ENCODE data around the gene PIK3CG. TPM values are rescaled to one million over a fixed set of nuclear protein-coding genes. Genes with fewer than 3 reads are reported as not detected.
"Not testable (repeated sequence)": the region's sequence is repeated elsewhere in the genome, so short reads cannot be mapped to it uniquely, and the experiment has no call there.

The PIK3CG gene
- total and polyA plus RNA-seq, 7 donors = 0.92 to 6.4 (median 4.2) TPM

DNA sequence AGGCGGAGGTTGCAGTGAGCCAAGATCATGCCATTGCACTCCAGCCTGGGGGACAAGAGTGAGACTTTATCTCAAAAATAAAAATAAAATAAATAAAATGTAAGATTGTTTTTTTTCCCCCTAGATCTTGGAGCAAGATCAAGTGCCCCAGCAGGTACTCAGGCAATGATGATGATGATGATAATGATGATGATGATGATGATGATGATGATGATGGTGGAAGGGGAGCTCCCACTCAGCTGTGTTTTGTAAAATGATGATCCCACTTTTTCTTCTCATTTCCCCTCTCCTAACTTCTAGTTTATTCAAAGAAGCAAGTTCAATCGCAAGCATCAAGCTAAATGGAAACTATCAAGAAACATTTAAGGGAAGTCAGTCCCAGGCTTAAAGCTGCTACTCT lies 50.3 kb downstream of the PIK3CG start:
- H3K9me3 ChIP-seq = no peaks in the 10 kb centered on the region
- no peak overlapping the region for H3K4me3 ChIP-seq
- no peaks in the 10 kb centered on the region for H3K4me1 ChIP-seq
- H3K27me3 ChIP-seq = no peaks in the 10 kb centered on the region
- no peaks in the 10 kb centered on the region for H3K36me3 ChIP-seq
- intact Hi-C loops (cut with DNase I) = no loop called here
- 70 to 93% methylated on average over 2 of the region's 2 CpGs for WGBS, 2 donors
- DNase-seq = no peak
- no peak overlapping the region for H3K27ac ChIP-seq
- no peak for TF ChIP-seq POLR2AphosphoS5 (IDR thresholded peaks at IDR 0.05)
- no peak for TF ChIP-seq EP300 (IDR thresholded peaks at IDR 0.05)
- no peak for TF ChIP-seq POLR2A (IDR thresholded peaks at IDR 0.05)

DNA sequence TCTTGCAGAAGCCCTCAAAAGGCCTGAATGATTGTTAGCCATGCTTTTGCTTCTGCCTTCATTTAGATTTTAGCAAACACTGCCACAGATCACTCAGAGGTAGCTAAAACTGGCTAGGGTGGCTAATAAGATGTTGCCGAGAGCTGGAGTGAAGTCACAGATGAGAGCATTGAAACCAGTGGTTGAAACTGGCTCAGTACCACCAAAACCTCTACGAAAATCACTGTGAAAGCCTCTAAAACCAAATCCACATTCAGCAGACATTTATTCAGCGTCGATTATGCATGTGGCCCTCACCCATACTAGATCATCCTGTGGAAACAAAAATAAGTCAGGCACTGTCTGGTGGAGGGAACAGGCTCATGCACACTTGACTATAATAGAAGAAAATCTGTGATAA lies 50.8 kb downstream of the PIK3CG start:
- TF ChIP-seq, protein P1, sequence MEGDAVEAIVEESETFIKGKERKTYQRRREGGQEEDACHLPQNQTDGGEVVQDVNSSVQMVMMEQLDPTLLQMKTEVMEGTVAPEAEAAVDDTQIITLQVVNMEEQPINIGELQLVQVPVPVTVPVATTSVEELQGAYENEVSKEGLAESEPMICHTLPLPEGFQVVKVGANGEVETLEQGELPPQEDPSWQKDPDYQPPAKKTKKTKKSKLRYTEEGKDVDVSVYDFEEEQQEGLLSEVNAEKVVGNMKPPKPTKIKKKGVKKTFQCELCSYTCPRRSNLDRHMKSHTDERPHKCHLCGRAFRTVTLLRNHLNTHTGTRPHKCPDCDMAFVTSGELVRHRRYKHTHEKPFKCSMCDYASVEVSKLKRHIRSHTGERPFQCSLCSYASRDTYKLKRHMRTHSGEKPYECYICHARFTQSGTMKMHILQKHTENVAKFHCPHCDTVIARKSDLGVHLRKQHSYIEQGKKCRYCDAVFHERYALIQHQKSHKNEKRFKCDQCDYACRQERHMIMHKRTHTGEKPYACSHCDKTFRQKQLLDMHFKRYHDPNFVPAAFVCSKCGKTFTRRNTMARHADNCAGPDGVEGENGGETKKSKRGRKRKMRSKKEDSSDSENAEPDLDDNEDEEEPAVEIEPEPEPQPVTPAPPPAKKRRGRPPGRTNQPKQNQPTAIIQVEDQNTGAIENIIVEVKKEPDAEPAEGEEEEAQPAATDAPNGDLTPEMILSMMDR (IDR thresholded peaks at IDR 0.05) = no peak
- no peak for TF ChIP-seq EP300 (IDR thresholded peaks at IDR 0.05)
- no peak for TF ChIP-seq POLR2A (IDR thresholded peaks at IDR 0.05)
- no peak for TF ChIP-seq POLR2AphosphoS5 (IDR thresholded peaks at IDR 0.05)
- no peaks in the 10 kb centered on the region for H3K9me3 ChIP-seq
- intact Hi-C loops (cut with DNase I) = no loop called here
- H3K27ac ChIP-seq = no peak overlapping the region
- DNase-seq = no peak
- H3K4me1 ChIP-seq = no peaks in the 10 kb centered on the region
- H3K36me3 ChIP-seq = no peaks in the 10 kb centered on the region
- WGBS, 2 donors = 79 to 81% methylated on average over 4 of the region's 4 CpGs
- no peak overlapping the region for H3K4me3 ChIP-seq
- H3K27me3 ChIP-seq = no peaks in the 10 kb centered on the region

DNA sequence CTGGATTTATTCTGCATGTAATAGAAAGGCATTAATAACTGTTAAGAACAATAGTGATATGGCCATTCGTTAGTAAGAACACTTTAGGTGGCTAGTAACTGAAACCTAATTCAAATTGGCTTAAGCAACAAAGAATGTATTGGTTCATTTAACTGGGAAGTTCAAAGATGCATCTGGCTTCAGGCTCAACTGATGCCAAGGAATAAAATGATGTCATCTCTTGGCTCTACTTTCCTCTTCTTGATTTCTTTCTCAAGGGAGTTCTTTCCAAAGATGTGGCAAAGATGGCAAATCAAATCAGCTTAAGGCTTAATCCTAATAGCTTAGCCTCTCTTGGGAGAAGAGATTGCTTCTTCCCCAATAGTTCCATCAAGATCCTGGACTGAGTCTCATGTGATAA lies 51.6 kb downstream of the PIK3CG start:
- intact Hi-C loops (cut with DNase I) = no loop called here
- WGBS, 2 donors = 76 to 89% methylated on average over 1 of the region's 1 CpG
- Histone ChIP-seq H3K27me3 (no peaks in the 10 kb centered on the region), H3K4me1 (no peaks in the 10 kb centered on the region), H3K4me3 (no peak overlapping the region), H3K9me3 (no peaks in the 10 kb centered on the region), H3K36me3 (no peaks in the 10 kb centered on the region), H3K27ac (no peak overlapping the region)
- TF ChIP-seq EP300 (IDR thresholded peaks at IDR 0.05) (no peak), POLR2A (IDR thresholded peaks at IDR 0.05) (no peak), POLR2AphosphoS5 (IDR thresholded peaks at IDR 0.05) (no peak)
- TF ChIP-seq, protein P1 (IDR thresholded peaks at IDR 0.05) = no peak
- DNase-seq = no peak

DNA sequence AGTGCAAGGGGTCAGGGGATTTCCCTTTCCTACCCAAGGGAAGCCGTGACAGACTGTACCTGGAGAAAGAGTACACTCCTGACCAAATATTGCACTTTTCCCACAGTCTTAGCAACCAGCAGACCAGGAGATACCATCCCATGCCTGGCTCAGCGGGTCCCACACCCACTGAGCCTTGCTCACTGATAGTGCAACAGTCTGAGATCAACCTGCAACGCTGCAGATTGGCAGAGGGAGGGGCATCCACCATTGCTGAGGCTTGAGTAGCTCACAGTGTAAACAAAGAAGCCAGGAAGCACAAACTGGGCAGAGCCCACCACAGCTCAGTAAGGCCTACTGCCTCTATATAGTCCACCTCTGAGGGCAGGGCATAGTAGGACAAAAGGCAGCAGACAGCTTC lies 53.9 kb downstream of the PIK3CG start:
- TF ChIP-seq POLR2A (IDR thresholded peaks at IDR 0.05) = no peak
- no peak for TF ChIP-seq EP300 (IDR thresholded peaks at IDR 0.05)
- TF ChIP-seq, protein P1 (IDR thresholded peaks at IDR 0.05) = no peak
- no peak for TF ChIP-seq POLR2AphosphoS5 (IDR thresholded peaks at IDR 0.05)
- H3K4me3 ChIP-seq = no peak overlapping the region
- H3K4me1 ChIP-seq = no peaks in the 10 kb centered on the region
- no peaks in the 10 kb centered on the region for H3K9me3 ChIP-seq
- no peak for DNase-seq
- no peaks in the 10 kb centered on the region for H3K36me3 ChIP-seq
- H3K27ac ChIP-seq = no peak overlapping the region
- 75 to 83% methylated on average over 3 of the region's 3 CpGs for WGBS, 2 donors
- intact Hi-C loops (cut with DNase I) = no loop called here
- no peaks in the 10 kb centered on the region for H3K27me3 ChIP-seq

DNA sequence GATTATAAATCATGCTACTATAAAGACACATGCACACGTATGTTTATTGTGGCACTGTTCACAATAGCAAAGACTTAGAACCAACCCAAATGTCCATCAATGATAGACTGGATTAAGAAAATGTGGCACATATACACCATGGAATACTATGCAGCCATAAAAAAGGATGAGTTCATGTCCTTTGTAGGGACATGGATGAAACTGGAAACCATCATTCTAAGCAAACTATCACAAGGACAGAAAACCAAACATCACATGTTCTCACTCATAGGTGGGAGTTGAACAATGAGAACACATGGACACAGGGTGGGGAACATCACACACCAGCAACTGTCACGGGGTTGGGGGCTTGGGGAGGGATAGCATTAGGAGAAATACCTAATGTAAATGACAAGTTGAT lies 59.4 kb downstream of the PIK3CG start:
- H3K27ac ChIP-seq; H3K36me3 ChIP-seq; DNase-seq; intact Hi-C loops (cut with DNase I); H3K9me3 ChIP-seq; H3K27me3 ChIP-seq; H3K4me1 ChIP-seq; H3K4me3 ChIP-seq: not testable (repeated sequence)
- 82% methylated on average over 2 of the region's 2 CpGs for WGBS, 2 donors

DNA sequence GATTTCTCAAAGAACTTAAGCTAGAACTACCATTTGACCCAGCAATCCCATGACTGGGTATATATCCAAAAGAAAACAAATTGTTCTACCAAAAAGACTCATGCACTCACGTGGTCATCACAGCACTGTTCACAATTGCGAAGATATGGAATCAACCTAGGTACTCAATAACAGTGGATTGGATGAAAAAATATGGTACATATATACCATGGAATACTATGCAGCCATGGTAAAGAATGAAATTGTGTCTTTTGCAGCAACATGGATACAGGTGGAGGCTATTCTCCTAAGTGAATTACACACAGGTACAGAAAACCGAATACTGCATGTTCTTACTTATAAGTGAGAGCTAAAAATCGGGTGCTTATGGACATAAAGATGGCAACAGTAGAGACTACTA lies 61.8 kb downstream of the PIK3CG start:
- TF ChIP-seq POLR2AphosphoS5 (IDR thresholded peaks at IDR 0.05) = no peak
- no peak for TF ChIP-seq EP300 (IDR thresholded peaks at IDR 0.05)
- TF ChIP-seq, protein P1 (IDR thresholded peaks at IDR 0.05) = no peak
- no peak for TF ChIP-seq POLR2A (IDR thresholded peaks at IDR 0.05)
- Histone ChIP-seq H3K27ac (no peak overlapping the region), H3K9me3 (no peaks in the 10 kb centered on the region), H3K36me3 (no peaks in the 10 kb centered on the region), H3K27me3 (no peaks in the 10 kb centered on the region), H3K4me1 (no peaks in the 10 kb centered on the region), H3K4me3 (no peak overlapping the region)
- intact Hi-C loops (cut with DNase I) = no loop called here
- 88 to 94% methylated on average over 4 of the region's 4 CpGs for WGBS, 2 donors
- no peak for DNase-seq
